ENCODE data around the gene PLIN4.
A peak's percentile ranks its signal among the peaks of the same experiment; 100 is the strongest.

The PLIN4 gene

DNA sequence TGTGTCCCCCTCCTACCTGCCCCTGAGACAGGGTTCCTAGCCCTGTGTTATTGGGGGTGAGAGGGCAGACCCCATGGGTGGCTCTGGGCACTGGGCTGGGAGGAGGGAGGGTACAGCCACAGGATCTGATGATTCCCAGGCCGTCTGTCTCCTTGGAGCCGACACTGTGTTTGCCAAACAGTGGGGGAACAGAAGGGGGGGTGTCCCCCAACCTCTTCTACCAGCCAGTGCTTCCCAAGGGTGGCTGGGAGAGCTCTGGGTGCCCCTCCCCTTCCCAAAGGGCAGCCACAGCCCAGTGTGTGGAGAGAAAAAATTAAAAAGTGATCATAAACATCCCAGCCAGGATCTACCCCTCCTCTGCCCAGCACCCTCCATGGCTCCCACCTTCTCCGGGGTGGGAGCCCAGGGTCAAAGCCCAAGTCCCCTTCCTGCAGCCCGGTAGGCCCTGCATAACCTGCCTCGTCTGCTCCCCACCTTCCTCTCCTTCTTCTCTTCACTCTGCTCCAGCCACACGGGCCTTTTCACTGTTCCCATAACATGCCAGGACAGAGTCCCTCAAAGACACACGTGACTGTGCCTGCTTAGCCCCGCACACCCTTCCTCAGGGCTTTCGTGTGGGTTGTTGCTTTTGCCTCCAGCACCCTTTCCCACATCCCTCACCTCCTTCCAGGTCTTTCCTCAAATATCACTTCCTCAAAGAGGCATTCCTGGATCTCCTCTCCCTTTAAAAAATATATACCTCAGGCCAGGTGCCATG, 1.4 kb upstream of the PLIN4 start:
- Mint-ChIP-seq H3K27ac (peak overlapping the region in 1 of 2 donors; percentile 5), H3K4me1 (no peaks in the 10 kb centered on the region), H3K4me3 (no peak overlapping the region), H3K9me3 (no peaks in the 10 kb centered on the region), H3K27me3 (peaks cover 20% of the 10 kb centered on the region)
- DNase-seq (no peak), ATAC-seq (no peak)

DNA sequence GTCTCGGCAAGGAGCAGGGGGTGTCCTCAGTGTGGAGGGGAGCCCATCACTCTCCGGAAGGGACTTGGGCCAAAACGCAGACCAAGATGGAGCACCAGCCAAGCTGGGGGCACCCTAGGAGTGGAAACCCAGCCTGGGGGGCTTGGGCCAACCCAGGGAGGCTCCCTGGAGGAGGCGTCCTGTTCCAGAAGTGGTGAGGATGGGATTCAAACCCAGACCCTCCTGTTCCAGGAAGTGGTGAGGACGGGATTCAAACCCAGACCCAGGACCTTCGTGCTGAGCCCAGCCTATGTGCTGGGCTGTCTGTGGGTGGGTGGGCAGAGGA, 848 bp upstream of the PLIN4 start:
- Mint-ChIP-seq H3K4me1 (no peaks in the 10 kb centered on the region), H3K27me3 (peaks cover 20% of the 10 kb centered on the region), H3K9me3 (no peaks in the 10 kb centered on the region), H3K4me3 (no peak overlapping the region), H3K27ac (no peak overlapping the region)
- no peak for DNase-seq
- no peak for ATAC-seq

DNA sequence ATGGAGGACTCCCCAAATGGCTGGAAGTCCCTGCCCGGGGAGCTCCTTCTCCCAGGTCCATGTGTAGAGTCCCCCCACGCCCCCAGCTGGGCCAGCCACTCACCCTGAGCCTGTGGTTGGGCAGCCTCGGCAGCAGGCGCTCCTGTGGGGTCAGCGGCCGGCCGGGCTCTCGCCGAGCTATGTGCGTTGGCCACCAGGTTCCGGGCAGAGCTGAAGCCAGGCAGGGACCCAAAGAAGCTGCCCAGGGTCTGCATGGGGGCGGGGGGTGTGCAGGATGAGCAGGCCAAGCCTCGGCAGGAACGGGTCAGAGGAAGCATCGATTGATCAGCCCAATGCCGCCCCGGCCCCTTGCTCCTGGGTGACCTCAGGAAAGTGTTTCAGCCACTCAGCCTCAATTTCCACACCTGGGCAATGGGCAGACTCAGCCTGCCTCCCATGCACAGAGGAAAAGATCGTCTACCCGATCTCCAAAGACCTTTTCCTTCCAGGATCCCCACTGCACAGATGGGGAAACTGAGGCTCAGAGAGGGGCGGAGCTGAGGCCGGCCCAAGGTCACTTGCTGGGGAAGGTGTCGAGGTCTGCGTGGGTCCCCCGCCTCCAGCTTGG, 732 bp downstream of the PLIN4 start:
- peaks cover 29% of the 10 kb centered on the region for H3K27me3 Mint-ChIP-seq
- no peaks in the 10 kb centered on the region for H3K9me3 Mint-ChIP-seq
- ATAC-seq (no peak), DNase-seq (no peak)
- H3K27ac Mint-ChIP-seq = peak overlapping the region in 1 of 2 donors; percentile 27
- H3K4me1 Mint-ChIP-seq = no peaks in the 10 kb centered on the region
- H3K4me3 Mint-ChIP-seq = no peak overlapping the region

DNA sequence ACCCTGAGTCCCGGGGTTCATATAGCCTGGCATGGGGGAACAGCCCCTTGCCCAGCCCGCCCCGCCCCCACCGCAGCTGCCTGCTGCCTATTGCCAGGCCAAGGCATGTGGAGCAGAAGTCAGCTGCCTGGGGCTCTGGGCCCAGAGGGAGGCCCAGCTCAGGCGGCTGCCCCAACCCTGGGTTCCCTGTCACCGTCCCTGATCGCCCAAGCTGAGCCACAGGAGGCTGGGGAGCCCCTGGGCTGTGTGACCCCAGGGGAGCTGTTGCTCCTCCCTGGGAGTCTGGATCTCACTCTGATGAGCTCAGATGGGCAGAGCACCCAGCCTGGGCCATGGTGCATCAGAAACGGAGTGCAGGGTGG, 1.4 kb downstream of the PLIN4 start:
- H3K4me3 Mint-ChIP-seq = no peak overlapping the region
- no peaks in the 10 kb centered on the region for H3K4me1 Mint-ChIP-seq
- no peak for DNase-seq
- no peak overlapping the region for H3K27ac Mint-ChIP-seq
- no peaks in the 10 kb centered on the region for H3K9me3 Mint-ChIP-seq
- H3K27me3 Mint-ChIP-seq = peaks cover 29% of the 10 kb centered on the region
- ATAC-seq = peak; percentile 17

DNA sequence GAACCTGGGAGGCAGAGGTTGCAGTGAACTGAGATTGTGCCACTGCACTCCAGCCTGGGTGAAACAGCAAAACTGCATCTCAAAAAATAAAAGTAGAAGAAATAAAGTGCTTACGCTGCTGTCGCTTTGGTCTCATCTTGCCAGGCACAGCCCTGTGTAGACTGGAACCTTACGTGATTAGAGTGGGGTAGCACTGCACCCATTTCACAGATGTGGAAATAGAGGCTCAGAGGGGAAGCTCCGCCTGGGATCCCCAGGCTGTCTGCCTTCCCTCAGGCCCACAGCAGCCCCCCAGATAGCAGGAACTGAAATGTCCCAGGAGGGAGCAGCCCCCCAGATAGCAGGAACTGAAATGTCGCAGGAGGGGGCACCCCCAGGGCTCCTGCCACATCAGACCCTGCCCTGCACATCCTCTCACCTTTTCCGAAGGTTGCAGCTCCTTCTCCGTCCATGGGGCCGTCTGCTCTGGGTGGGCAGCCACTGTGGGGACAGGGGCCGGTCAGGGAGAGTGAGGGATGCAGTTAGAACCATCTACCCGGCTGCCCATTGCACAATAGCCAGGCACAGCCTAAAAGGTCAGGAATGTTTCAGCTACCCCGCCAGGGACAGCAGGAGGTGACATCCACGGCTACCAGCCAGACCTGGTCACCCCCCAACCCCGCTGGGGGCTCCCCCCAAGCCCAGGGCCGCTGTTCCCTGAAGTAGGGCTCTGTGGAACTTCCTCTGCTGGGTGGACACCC, 1.9 kb downstream of the PLIN4 start:
- Mint-ChIP-seq H3K4me1 (no peaks in the 10 kb centered on the region), H3K27ac (peak overlapping the region in 1 of 2 donors; percentile 12), H3K9me3 (no peaks in the 10 kb centered on the region), H3K27me3 (peaks cover 28% of the 10 kb centered on the region), H3K4me3 (no peak overlapping the region)
- peak; percentile 7 for ATAC-seq
- DNase-seq = no peak

DNA sequence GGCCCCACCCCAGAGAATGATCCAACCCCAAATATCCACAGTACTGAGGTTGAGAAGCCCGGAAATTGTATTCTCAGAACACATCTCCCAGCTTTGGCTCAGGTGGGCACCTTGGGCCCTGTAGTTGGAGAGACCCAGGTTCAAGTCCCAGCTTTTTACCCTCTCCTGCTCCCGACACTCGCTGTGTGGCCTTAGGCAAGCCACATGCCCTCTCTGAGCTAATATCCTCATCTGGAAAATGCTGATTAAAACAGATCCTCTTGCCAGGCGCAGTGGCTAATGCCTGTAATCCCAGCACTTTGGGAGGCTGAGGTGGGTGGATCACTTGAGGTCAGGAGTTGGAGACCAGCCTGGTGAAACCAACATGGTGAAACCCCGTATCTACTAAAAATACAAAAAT, 2.6 kb downstream of the PLIN4 start:
- Mint-ChIP-seq H3K27ac (no peak overlapping the region), H3K27me3 (peaks cover 22% of the 10 kb centered on the region), H3K9me3 (no peaks in the 10 kb centered on the region), H3K4me3 (no peak overlapping the region), H3K4me1 (no peaks in the 10 kb centered on the region)
- DNase-seq (no peak), ATAC-seq (no peak)

DNA sequence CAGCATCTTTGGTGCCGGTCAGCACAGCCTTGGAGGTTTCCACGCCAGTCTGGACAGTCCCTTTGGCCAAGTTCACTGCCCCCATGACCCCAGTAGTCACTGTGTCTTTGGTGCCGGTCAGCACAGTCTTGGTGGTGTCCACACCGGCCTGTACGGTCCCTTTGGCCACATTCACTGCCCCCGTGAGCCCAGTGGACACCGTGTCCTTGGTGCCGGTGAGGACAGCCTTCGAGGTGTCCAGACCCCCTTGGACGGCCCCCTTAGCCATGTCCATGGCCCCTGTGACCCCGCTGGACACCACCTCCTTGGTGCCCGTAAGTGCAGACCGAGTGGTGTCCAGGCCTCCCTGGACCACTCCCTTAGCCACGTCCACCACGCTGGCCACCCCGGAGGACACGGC, 5.0 kb downstream of the PLIN4 start:
- DNase-seq (no peak), ATAC-seq (no peak)
- no peaks in the 10 kb centered on the region for H3K4me1 Mint-ChIP-seq
- peak overlapping the region in 1 of 2 donors; percentile 72 for H3K27ac Mint-ChIP-seq
- H3K4me3 Mint-ChIP-seq = no peak overlapping the region
- H3K9me3 Mint-ChIP-seq = no peaks in the 10 kb centered on the region
- peaks cover 15% of the 10 kb centered on the region for H3K27me3 Mint-ChIP-seq

DNA sequence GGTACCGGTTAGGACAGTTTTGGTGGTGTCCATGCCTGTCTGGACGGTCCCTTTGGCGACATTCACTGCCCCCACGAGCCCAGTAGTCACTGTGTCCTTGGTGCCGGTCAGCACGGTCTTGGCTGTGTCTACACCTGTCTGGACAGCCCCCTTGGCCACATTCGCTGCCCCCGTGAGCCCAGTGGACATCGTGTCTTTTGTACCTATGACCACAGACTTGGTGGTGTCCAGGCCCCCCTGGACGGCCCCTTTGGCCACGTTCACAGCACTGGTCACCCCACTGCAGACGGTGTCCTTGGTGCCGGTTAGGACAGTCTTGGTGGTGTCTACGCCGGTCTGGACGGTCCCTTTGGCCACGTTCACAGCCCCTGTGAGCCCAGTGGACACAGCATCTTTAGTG, 6.2 kb downstream of the PLIN4 start:
- Mint-ChIP-seq H3K4me1 (no peaks in the 10 kb centered on the region), H3K9me3 (no peaks in the 10 kb centered on the region), H3K27me3 (peaks cover 8% of the 10 kb centered on the region), H3K27ac (no peak overlapping the region), H3K4me3 (no peak overlapping the region)
- ATAC-seq (no peak), DNase-seq (no peak)

DNA sequence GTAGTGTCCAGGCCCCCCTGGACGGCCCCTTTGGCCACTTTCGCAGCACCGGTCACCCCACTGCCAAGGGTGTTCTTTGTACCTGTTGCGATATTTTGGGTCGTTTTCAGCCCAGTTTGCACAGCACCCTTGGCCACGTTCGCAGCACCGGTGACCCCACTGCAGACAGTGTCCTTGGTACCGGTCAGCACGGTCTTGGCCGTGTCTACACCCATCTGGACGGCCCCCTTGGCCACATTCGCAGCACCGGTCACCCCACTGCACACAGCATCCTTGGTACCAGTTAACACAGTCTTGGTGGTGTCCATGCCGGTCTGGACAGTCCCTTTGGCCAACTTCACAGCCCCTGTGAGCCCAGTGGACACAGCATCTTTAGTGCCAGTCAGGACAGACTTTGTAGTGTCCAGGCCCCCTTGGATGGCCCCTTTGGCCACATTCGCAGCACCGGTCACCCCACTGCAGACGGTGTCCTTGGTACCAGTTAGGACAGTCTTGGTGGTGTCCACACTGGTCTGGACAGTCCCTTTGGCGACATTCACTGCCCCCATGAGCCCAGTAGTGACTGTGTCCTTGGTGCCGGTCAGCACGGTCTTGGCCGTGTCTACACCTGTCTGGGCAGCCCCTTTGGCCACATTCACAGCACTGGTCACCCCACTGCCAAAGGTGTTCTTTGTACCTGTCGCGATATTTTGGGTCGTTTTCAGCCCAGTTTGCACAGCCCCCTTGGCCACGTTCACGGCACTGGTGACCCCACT, 6.8 kb downstream of the PLIN4 start:
- DNase-seq (no peak), ATAC-seq (no peak)
- Mint-ChIP-seq H3K4me1 (peaks cover 4% of the 10 kb centered on the region), H3K27me3 (peaks cover 8% of the 10 kb centered on the region), H3K4me3 (no peak overlapping the region), H3K9me3 (no peaks in the 10 kb centered on the region), H3K27ac (no peak overlapping the region)

DNA sequence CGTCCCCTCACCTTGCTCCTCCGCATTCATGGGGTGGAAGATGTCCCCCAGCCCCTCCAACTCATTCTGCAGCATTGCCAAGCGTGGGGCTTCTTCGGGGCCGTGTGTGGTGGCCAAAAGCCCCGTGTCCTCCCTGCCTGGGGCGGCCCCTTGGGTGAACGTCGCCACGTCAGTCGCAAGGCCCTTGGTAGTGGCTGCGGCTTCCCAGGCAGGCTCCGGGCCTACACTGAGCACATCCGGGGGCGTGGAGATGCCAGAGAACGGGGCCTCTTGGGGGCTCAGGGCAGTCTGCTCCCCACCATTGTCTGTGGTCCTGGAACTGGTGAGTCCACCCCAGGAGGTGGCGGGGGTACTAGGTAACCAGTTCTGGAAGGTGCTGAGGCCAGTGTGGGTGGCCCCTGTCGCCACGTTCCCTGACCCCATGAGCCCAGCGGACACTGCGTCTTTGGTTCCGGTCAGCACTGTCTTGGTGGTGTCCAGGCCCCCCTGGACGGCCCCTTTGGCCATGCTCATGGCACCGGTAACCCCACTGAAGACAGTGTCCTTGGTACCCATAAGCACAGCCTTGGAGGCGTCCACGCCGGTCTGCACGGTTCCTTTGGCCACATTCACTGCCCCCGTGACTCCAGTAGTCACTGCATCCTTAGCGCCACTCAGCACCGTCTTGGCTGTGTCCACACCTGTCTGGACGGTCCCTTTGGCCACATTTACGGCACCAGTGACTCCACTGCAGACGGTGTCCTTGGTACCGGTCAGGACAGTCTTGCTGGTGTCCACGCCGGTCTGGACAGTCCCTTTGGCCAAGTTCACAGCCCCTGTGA, 7.6 kb downstream of the PLIN4 start:
- no peaks in the 10 kb centered on the region for H3K9me3 Mint-ChIP-seq
- H3K4me1 Mint-ChIP-seq = peaks cover 10% of the 10 kb centered on the region
- peaks cover 8% of the 10 kb centered on the region for H3K27me3 Mint-ChIP-seq
- ATAC-seq (peak; percentile 25), DNase-seq (no peak)
- no peak overlapping the region for H3K4me3 Mint-ChIP-seq
- no peak overlapping the region for H3K27ac Mint-ChIP-seq

DNA sequence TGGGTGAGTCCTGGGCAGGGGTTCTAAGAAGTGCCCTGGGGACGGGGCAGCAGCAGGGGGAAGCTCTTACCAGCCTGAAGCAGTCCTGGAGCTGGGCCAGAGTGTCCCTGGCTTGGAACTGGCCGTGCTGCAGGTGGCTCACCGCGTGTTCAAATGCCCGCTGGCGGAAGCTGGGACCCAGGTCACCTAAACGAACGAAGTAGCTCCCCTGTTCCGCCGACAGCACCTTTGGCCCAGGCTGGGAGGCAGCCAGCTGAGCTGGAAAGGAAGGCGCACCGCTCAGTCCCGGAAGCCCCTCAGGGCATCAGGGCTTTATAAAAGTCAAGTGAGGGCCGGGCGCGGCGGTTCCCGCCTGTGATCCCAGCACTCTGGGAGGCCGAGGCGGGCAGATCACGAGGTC, 9.6 kb downstream of the PLIN4 start:
- DNase-seq = no peak
- H3K9me3 Mint-ChIP-seq = no peaks in the 10 kb centered on the region
- peak overlapping the region in 1 of 2 donors; percentile 43 for H3K27ac Mint-ChIP-seq
- no peak overlapping the region for H3K4me3 Mint-ChIP-seq
- ATAC-seq = no peak
- peaks cover 4% of the 10 kb centered on the region for H3K27me3 Mint-ChIP-seq
- peaks cover 10% of the 10 kb centered on the region for H3K4me1 Mint-ChIP-seq

DNA sequence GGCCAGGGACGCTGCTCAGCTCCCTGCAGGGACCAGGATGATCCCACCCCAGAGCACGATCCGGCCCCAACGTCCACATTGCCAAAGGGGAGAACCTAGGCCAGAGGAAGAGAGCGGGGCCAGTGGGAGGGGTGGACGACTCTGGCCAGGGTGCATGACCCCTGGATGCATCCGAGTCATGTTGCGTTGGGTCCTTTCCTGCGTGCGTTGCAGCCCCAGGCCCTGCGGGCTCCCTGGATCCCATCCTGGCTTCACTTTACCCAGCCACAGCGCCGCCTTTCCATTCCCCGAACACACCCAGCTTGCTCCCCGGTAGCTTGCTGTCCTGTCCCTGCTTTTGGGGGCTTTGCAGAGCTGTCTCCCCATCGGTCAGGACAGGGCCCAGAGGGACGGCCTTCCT, 10.5 kb downstream of the PLIN4 start:
- Mint-ChIP-seq H3K4me1 (peaks cover 10% of the 10 kb centered on the region), H3K27ac (peak overlapping the region in 1 of 2 donors; percentile 54), H3K9me3 (no peaks in the 10 kb centered on the region), H3K4me3 (no peak overlapping the region), H3K27me3 (no peaks in the 10 kb centered on the region)
- ATAC-seq = no peak
- DNase-seq = no peak

DNA sequence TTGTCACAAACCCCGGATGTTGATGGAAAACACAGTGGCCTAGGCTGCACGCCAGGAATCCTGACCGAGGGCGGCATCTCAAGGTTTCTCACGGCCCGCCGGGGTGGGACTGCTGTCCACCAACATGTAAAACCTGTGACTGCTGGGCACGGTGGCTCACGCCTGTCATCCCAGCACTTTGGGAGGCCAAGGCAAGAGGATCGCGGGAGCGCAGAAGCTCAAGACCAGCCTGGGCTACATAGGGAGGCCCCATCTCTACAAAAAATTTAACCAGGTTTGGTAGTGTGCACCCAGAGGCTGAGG, 11.2 kb downstream of the PLIN4 start:
- ATAC-seq (no peak), DNase-seq (no peak)
- Mint-ChIP-seq H3K9me3 (no peaks in the 10 kb centered on the region), H3K27ac (no peak overlapping the region), H3K4me1 (peaks cover 10% of the 10 kb centered on the region), H3K27me3 (no peaks in the 10 kb centered on the region), H3K4me3 (no peak overlapping the region)

DNA sequence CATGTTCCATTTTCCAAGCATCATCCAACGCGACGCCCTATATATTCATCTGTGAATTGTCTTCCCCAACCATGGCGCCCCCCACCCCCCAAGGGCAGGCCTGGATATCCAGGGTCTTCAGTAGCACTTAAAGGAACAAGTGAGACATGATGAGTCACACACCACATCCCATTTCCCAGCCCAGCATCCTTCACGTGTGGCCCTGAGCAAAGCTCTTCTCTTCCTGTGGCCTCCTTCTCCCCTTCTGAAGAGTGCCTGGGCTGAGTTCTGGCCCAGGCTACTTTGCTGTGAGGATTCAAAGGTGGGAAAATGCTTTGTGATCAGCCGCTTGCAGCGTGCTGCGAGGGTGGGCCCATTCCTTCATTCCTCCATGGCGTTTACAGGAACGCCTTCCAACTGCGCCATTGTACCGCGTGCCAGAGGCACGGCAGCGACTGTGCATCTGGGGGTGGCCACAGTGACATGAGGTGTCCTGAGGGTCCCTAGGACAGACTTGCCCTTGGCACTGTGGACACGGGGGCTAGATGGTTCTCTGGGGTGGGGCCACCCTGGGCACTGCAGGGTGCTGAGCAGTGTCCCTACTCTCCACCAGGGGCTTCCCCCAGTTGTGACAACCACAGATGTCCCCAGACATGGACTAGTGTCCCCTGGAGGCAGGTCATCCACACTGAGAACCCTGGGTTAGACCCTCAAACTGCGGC, 11.7 kb downstream of the PLIN4 start:
- H3K4me3 Mint-ChIP-seq = no peak overlapping the region
- H3K4me1 Mint-ChIP-seq = peaks cover 10% of the 10 kb centered on the region
- ATAC-seq (peak; percentile 52), DNase-seq (no peak)
- H3K27ac Mint-ChIP-seq = peak overlapping the region in 1 of 2 donors; percentile 61
- no peaks in the 10 kb centered on the region for H3K9me3 Mint-ChIP-seq
- H3K27me3 Mint-ChIP-seq = no peaks in the 10 kb centered on the region

All from stimulated activated naive CD8-positive, alpha-beta T cell treated with anti-CD3 and anti-CD28 coated beads, Interleukin-15, amount 100 ng/mL, for 72 hours (primary cell).